DND-41 (cell line): ENCODE measurements around the gene RNF31.

ENCODE experiments used
- ATAC-seq: fragments of 200-7000 bp; cut with Tn5 transposase; 3 replicates; pipeline ENCODE4 v1.9.1; 2021; ENCODE audit warnings: low read depth; ENCODE audit not compliant: insufficient read depth
- DNase-seq: peaks from one replicate; pipeline ENCODE4 v3.0.0-alpha.2; 2020
- H2AFZ ChIP-seq: 2 replicates; pipeline ENCODE4 v1.6.0; 2012; ENCODE audit warnings: low read depth, low read length
- H3K27ac ChIP-seq: 2 replicates; pipeline ENCODE4 v1.5.1; 2012; ENCODE audit warnings: low read length, inconsistent platforms
- H3K27me3 ChIP-seq: fragments of 200-600 bp; sonication (generic); 2 replicates; pipeline ENCODE4 v1.6.0; 2012; ENCODE audit warnings: low read length, mild to moderate bottlenecking, inconsistent platforms; ENCODE audit not compliant: insufficient read depth, poor library complexity
- H3K36me3 ChIP-seq: 2 replicates; pipeline ENCODE4 v1.5.1; 2012; ENCODE audit warnings: low read length, inconsistent platforms; ENCODE audit not compliant: insufficient read depth
- H3K4me1 ChIP-seq: 2 replicates; pipeline ENCODE4 v1.5.1; 2012; ENCODE audit warnings: mild to moderate bottlenecking, low read length; ENCODE audit not compliant: insufficient read depth
- H3K4me2 ChIP-seq: 2 replicates; pipeline ENCODE4 v1.6.0; 2012; ENCODE audit warnings: mild to moderate bottlenecking, moderate library complexity, low read length, inconsistent platforms; ENCODE audit not compliant: insufficient read depth
- H3K4me3 ChIP-seq, 2 experiments: fragments of 200-600 bp in 1 of 2; shearing (Covaris generic) in 1 of 2; 2 replicates each; pipeline ENCODE4 v1.5.1; 2012 to 2016; ENCODE audit warnings: inconsistent platforms in 2 of 2, low read length in 2 of 2, mild to moderate bottlenecking in 2 of 2, low read depth in 1 of 2, moderate library complexity in 1 of 2
- H3K79me2 ChIP-seq: 2 replicates; pipeline ENCODE4 v1.6.0; 2012; ENCODE audit warnings: low read length, inconsistent platforms; ENCODE audit not compliant: insufficient read depth
- H3K9ac ChIP-seq: 2 replicates; pipeline ENCODE4 v1.6.0; 2012; ENCODE audit warnings: low read depth, mild to moderate bottlenecking, inconsistent platforms, low read length, moderate library complexity
- H3K9me3 ChIP-seq: 2 replicates; pipeline ENCODE4 v1.5.1; 2012; ENCODE audit warnings: low read length, moderate library complexity, mild to moderate bottlenecking, inconsistent platforms; ENCODE audit not compliant: insufficient read depth, severe bottlenecking
- H4K20me1 ChIP-seq: 2 replicates; pipeline ENCODE4 v1.6.0; 2012; ENCODE audit warnings: low read length; ENCODE audit not compliant: insufficient read depth
- CTCF ChIP-seq: IDR thresholded peaks from 2 replicates; pipeline ENCODE4 v1.5.1; 2012; ENCODE audit warnings: borderline replicate concordance, low read length, moderate library complexity, mild to moderate bottlenecking; ENCODE audit not compliant: poor library complexity, severe bottlenecking; ENCODE audit errors: extremely low read depth
- EZH2 ChIP-seq: IDR thresholded peaks from 3 replicates; pipeline ENCODE4 v1.6.1; 2012; ENCODE audit warnings: borderline replicate concordance, low read depth, mild to moderate bottlenecking, moderate library complexity, low read length, inconsistent platforms; ENCODE audit not compliant: severe bottlenecking

RNF31 gene

DNA sequence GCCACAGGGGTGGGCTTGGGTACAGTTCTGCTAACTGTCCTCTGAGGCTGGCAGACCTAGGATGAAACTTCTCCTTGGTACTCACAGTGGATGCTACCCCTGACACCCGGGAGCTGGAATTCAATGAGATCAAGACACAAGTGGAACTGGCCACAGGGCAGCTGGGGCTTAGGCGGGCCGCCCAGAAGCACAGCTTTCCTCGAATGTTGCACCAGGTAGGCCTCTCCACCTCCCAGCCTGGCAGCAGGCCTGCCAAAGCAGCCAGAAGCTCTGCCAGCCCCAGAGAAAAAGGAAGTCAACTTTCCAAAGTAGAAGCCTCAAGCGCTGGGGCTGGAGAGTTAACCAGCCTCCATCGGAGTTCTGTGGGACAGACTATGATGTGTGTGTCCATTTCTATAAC is 30.1 kb upstream of the RNF31 start:
- TF ChIP-seq CTCF (no peak), EZH2 (no peak)
- no peak overlapping the region for H3K4me3 ChIP-seq
- H3K9me3 ChIP-seq: no peaks in the 10 kb centered on the region
- no peaks in the 10 kb centered on the region for H3K27me3 ChIP-seq
- no peak for DNase-seq
- H3K4me1 ChIP-seq: peaks cover 23% of the 10 kb centered on the region
- peaks cover 22% of the 10 kb centered on the region for H3K79me2 ChIP-seq
- H3K27ac ChIP-seq: no peak overlapping the region
- H4K20me1 ChIP-seq: no peaks in the 10 kb centered on the region
- no peak overlapping the region for H3K9ac ChIP-seq
- no peak overlapping the region for H3K4me2 ChIP-seq
- H3K36me3 ChIP-seq: peaks cover 54% of the 10 kb centered on the region
- no peak overlapping the region for H2AFZ ChIP-seq
- ATAC-seq: no peak

DNA sequence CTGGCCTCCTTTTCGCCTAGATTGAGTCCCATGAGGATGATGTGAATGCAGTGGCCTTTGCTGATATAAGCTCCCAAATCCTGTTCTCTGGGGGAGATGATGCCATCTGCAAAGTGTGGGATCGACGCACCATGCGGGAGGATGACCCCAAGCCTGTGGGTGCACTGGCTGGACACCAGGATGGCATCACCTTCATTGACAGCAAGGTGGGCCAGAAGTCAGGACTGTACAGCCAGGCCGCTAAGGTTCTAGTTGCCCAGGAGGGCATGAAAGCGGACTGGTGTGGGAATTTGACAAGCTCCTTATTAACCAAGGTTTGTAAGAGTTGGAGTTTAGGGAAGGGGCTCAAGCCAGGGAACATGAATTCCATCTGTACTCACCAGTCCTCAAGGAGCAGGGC is 27.6 kb upstream of the RNF31 start:
- Histone ChIP-seq H3K27ac (no peak overlapping the region), H3K4me2 (no peak overlapping the region), H4K20me1 (no peaks in the 10 kb centered on the region), H3K9ac (no peak overlapping the region), H3K9me3 (no peaks in the 10 kb centered on the region), H3K27me3 (no peaks in the 10 kb centered on the region), H3K4me1 (peaks cover 19% of the 10 kb centered on the region), H3K4me3 (no peak overlapping the region), H3K79me2 (peaks cover 16% of the 10 kb centered on the region), H2AFZ (no peak overlapping the region), H3K36me3 (peaks cover 76% of the 10 kb centered on the region)
- ATAC-seq (no peak), DNase-seq (no peak)
- no peak for TF ChIP-seq CTCF
- no peak for TF ChIP-seq EZH2

- Histone ChIP-seq H3K27ac (no peak overlapping the region), H4K20me1 (no peaks in the 10 kb centered on the region), H3K9ac (no peak overlapping the region), H3K79me2 (peaks cover 5% of the 10 kb centered on the region; the same call in 1 of the 2 replicates), H3K4me1 (peaks cover 9% of the 10 kb centered on the region), H3K27me3 (no peaks in the 10 kb centered on the region), H3K36me3 (peaks cover 76% of the 10 kb centered on the region), H3K4me2 (no peak overlapping the region), H2AFZ (no peak overlapping the region), H3K4me3 (no peak overlapping the region), H3K9me3 (no peaks in the 10 kb centered on the region)
- DNase-seq: no peak
- no peak for TF ChIP-seq EZH2
- no peak for TF ChIP-seq CTCF
- ATAC-seq: no peak
Measured at GRCh38 chr14:24121210-24121609, 26.1 kb upstream of the RNF31 start.

DNA sequence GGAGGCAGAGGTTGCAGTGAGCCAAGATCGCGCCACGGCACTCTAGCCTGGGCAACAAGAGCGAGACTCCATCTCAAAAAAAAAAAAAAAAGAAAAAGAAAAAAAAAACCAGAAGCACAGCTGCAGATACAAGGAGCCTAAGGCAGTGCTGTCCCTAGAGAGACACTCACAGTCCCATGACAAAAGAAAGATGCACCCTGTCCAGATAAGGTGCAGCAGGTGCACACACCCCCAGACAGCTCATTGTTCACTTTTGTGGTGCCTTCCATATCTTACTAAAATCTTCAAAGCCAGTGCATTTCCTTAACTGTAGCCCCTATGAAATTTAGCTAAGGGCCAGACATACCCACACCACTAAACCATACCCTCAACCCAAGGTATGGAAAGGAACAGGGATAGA is 24.9 kb upstream of the RNF31 start:
- H3K4me2 ChIP-seq: no peak overlapping the region
- TF ChIP-seq EZH2: no peak
- no peaks in the 10 kb centered on the region for H4K20me1 ChIP-seq
- no peaks in the 10 kb centered on the region for H3K4me1 ChIP-seq
- no peak overlapping the region for H2AFZ ChIP-seq
- DNase-seq (no peak), ATAC-seq (0 out of 3 replicates have a peak, but pooled peaks have one; percentile 16)
- H3K9me3 ChIP-seq: no peaks in the 10 kb centered on the region
- H3K79me2 ChIP-seq: no peaks in the 10 kb centered on the region
- no peaks in the 10 kb centered on the region for H3K27me3 ChIP-seq
- no peak overlapping the region for H3K4me3 ChIP-seq
- H3K27ac ChIP-seq: 0 out of 2 replicates have a peak overlapping the region, but pooled peaks have one; percentile 16
- H3K9ac ChIP-seq: no peak overlapping the region
- peaks cover 64% of the 10 kb centered on the region for H3K36me3 ChIP-seq
